GM12878 (cell line): ENCODE results near the gene MMP7. TPM values are rescaled to one million over a fixed set of nuclear protein-coding genes. Genes with fewer than 3 reads are reported as not detected.

ENCODE experiments used
- BHLHE40 ChIP-seq, 2 experiments: fragments of 450-650 bp in 1 of 2; IDR thresholded peaks; 2 replicates each; pipeline ENCODE4 v1.6.1; 2011 to 2017; ENCODE audit warnings: low read depth in 2 of 2, borderline replicate concordance in 1 of 2, improper control_type of control experiment in 1 of 2, low read length in 1 of 2, mild to moderate bottlenecking in 1 of 2
- CBFB ChIP-seq: IDR thresholded peaks from 2 replicates; pipeline ENCODE4 v1.6.1; 2016; ENCODE audit warnings: antibody characterized with exemption, low read depth
- CHD4 ChIP-seq: fragments of 200-600 bp; sonication (generic); IDR thresholded peaks from 2 replicates; pipeline ENCODE4 v1.6.1; 2016; ENCODE audit warnings: mild to moderate bottlenecking
- DPF2 ChIP-seq: fragments of 450-650 bp; IDR thresholded peaks from 2 replicates; pipeline ENCODE4 v1.6.1; 2017; ENCODE audit warnings: mild to moderate bottlenecking
- GATAD2B ChIP-seq: fragments of 450-650 bp; conservative IDR thresholded peaks from 2 replicates; pipeline ENCODE4 v1.6.1; 2017; ENCODE audit warnings: low read depth, mild to moderate bottlenecking, moderate library complexity
- HDAC6 ChIP-seq: fragments of 200-600 bp; sonication (generic); IDR thresholded peaks from one replicate; pipeline ENCODE4 v1.8.0; 2017; ENCODE audit warnings: antibody characterized with exemption; ENCODE audit not compliant: unreplicated experiment
- IRF4 ChIP-seq: IDR thresholded peaks from 2 replicates; pipeline ENCODE4 v1.6.1; 2011; ENCODE audit warnings: low read depth, low read length
- JUNB ChIP-seq: IDR thresholded peaks from 2 replicates; pipeline ENCODE4 v1.6.1; 2016; ENCODE audit warnings: antibody characterized with exemption, mild to moderate bottlenecking
- POLR2A ChIP-seq: IDR thresholded peaks from 2 replicates; pipeline ENCODE4 v1.6.1; 2011; ENCODE audit warnings: low read depth, mild to moderate bottlenecking, low read length
- POLR2AphosphoS5 ChIP-seq: IDR thresholded peaks from 2 replicates; pipeline ENCODE4 v1.6.1; 2011; ENCODE audit warnings: mild to moderate bottlenecking, low read length, inconsistent platforms
- RBBP5 ChIP-seq: fragments of 200-600 bp; sonication (generic); conservative IDR thresholded peaks from 2 replicates; pipeline ENCODE4 v1.6.1; 2016
- SIN3A ChIP-seq: IDR thresholded peaks from 2 replicates; pipeline ENCODE4 v1.6.1; 2012; ENCODE audit warnings: low read depth, low read length, improper control_type of control experiment
- SREBF1 ChIP-seq: IDR thresholded peaks from 2 replicates; pipeline ENCODE4 v1.6.1; 2012; ENCODE audit warnings: mild to moderate bottlenecking, low read length
- SUPT20H ChIP-seq: IDR thresholded peaks from 2 replicates; pipeline ENCODE4 v1.6.1; 2011; ENCODE audit warnings: low read depth, mild to moderate bottlenecking, low read length, moderate library complexity, borderline replicate concordance; ENCODE audit not compliant: control insufficient read depth
- polyA plus RNA-seq, 11 experiments: library from polyadenylated mRNA; depleted of rRNA in 4 of 11; unstranded in 6 of 11; stranded (reverse) in 5 of 11; fragments of >200 nt; fragmentation: Nextera tagmentation in 4 of 11; fragmentation: Illumina TruSeq in 1 of 11; extraction: Ambion mirVana in 4 of 11; extraction: Trizol in 1 of 11; gene quantifications; 1 replicate in 1 of 11; 2 replicates in 10 of 11; pipeline versions ENCODE4 v1.2.1 to v1.2.3, GENCODE V29; 2011 to 2016; ENCODE audit warnings: inconsistent platforms in 2 of 11, missing spikeins in 2 of 11, low read depth in 1 of 11
- total RNA-seq, 4 experiments: library from RNA; depleted of rRNA in 3 of 4; stranded (reverse); fragments of >200 nt in 3 of 4; fragmentation: Illumina TruSeq in 1 of 4; extraction: Trizol in 1 of 4; gene quantifications; 2 replicates each; pipeline versions ENCODE4 v1.2.1 to v1.2.3, GENCODE V29; 2013 to 2021
- TF ChIP-seq, protein P1 (sequence below): fragments of 450-650 bp; IDR thresholded peaks from 2 replicates; pipeline ENCODE4 v1.6.1; 2017; ENCODE audit warnings: low read depth, mild to moderate bottlenecking, moderate library complexity
- TF ChIP-seq, protein P2 (sequence below): fragments of 450-650 bp; IDR thresholded peaks from 2 replicates; pipeline ENCODE4 v1.6.1; 2017; ENCODE audit warnings: mild to moderate bottlenecking, moderate library complexity
- TF ChIP-seq, protein P3 (sequence below): fragments of 450-650 bp; IDR thresholded peaks from 2 replicates; pipeline ENCODE4 v1.6.1; 2017; ENCODE audit warnings: mild to moderate bottlenecking
- TF ChIP-seq, protein P4 (sequence below): IDR thresholded peaks from 2 replicates; pipeline ENCODE4 v1.6.1; 2012; ENCODE audit warnings: improper control_type of control experiment, low read depth, low read length; ENCODE audit not compliant: insufficient replicate concordance

MMP7 gene
- total and polyA plus RNA-seq, 10 of the 15 experiments (the other 5 are each of a cell fraction or from before 2014, with no cell fraction given) = 0.63 to 18.0 (median 1.1) TPM

DNA sequence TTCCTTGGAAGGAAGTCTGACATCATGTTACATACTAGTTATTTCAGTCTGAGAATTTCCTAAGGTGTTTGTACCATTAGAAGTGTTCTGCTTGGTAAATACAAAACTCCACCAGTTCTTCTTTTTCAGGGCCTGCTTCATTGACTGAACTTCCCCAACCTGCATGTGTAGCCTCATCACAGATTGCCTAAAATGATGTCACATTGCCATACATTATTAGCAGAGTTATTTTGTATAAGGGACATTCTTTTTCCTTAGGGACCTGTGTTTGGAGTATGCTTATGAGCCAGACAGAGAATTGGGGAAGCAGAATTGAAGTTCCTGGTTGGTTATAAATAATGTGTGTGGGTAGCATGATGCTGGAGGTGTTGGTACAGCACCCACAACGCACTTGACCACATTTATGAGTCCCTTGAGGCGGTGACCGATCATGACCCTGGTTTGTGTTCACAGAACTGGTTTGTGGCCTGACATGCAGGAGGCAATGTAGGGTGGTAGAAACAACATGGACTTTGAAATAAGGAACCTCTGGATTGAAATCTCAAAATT, 16.4 kb upstream of the MMP7 start (continued):
- TF ChIP-seq, protein P1, sequence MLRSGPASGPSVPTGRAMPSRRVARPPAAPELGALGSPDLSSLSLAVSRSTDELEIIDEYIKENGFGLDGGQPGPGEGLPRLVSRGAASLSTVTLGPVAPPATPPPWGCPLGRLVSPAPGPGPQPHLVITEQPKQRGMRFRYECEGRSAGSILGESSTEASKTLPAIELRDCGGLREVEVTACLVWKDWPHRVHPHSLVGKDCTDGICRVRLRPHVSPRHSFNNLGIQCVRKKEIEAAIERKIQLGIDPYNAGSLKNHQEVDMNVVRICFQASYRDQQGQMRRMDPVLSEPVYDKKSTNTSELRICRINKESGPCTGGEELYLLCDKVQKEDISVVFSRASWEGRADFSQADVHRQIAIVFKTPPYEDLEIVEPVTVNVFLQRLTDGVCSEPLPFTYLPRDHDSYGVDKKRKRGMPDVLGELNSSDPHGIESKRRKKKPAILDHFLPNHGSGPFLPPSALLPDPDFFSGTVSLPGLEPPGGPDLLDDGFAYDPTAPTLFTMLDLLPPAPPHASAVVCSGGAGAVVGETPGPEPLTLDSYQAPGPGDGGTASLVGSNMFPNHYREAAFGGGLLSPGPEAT = peak; percentile 96
- TF ChIP-seq IRF4 = peak; percentile 9; the same call in 1 of the 2 replicates
- TF ChIP-seq, protein P2, sequence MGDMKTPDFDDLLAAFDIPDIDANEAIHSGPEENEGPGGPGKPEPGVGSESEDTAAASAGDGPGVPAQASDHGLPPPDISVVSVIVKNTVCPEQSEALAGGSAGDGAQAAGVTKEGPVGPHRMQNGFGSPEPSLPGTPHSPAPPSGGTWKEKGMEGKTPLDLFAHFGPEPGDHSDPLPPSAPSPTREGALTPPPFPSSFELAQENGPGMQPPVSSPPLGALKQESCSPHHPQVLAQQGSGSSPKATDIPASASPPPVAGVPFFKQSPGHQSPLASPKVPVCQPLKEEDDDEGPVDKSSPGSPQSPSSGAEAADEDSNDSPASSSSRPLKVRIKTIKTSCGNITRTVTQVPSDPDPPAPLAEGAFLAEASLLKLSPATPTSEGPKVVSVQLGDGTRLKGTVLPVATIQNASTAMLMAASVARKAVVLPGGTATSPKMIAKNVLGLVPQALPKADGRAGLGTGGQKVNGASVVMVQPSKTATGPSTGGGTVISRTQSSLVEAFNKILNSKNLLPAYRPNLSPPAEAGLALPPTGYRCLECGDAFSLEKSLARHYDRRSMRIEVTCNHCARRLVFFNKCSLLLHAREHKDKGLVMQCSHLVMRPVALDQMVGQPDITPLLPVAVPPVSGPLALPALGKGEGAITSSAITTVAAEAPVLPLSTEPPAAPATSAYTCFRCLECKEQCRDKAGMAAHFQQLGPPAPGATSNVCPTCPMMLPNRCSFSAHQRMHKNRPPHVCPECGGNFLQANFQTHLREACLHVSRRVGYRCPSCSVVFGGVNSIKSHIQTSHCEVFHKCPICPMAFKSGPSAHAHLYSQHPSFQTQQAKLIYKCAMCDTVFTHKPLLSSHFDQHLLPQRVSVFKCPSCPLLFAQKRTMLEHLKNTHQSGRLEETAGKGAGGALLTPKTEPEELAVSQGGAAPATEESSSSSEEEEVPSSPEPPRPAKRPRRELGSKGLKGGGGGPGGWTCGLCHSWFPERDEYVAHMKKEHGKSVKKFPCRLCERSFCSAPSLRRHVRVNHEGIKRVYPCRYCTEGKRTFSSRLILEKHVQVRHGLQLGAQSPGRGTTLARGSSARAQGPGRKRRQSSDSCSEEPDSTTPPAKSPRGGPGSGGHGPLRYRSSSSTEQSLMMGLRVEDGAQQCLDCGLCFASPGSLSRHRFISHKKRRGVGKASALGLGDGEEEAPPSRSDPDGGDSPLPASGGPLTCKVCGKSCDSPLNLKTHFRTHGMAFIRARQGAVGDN = peak; percentile 76
- no peak for TF ChIP-seq RBBP5
- TF ChIP-seq POLR2A = no peak
- TF ChIP-seq, protein P3, sequence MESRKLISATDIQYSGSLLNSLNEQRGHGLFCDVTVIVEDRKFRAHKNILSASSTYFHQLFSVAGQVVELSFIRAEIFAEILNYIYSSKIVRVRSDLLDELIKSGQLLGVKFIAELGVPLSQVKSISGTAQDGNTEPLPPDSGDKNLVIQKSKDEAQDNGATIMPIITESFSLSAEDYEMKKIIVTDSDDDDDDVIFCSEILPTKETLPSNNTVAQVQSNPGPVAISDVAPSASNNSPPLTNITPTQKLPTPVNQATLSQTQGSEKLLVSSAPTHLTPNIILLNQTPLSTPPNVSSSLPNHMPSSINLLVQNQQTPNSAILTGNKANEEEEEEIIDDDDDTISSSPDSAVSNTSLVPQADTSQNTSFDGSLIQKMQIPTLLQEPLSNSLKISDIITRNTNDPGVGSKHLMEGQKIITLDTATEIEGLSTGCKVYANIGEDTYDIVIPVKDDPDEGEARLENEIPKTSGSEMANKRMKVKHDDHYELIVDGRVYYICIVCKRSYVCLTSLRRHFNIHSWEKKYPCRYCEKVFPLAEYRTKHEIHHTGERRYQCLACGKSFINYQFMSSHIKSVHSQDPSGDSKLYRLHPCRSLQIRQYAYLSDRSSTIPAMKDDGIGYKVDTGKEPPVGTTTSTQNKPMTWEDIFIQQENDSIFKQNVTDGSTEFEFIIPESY = no peak
- TF ChIP-seq JUNB = peak; percentile 80
- TF ChIP-seq GATAD2B = peak; percentile 96
- TF ChIP-seq POLR2AphosphoS5 = no peak
- TF ChIP-seq CHD4 = no peak
- no peak for TF ChIP-seq HDAC6
- TF ChIP-seq SREBF1 = no peak
- TF ChIP-seq SUPT20H = no peak
- TF ChIP-seq CBFB = peak; percentile 90
- TF ChIP-seq, protein P4, sequence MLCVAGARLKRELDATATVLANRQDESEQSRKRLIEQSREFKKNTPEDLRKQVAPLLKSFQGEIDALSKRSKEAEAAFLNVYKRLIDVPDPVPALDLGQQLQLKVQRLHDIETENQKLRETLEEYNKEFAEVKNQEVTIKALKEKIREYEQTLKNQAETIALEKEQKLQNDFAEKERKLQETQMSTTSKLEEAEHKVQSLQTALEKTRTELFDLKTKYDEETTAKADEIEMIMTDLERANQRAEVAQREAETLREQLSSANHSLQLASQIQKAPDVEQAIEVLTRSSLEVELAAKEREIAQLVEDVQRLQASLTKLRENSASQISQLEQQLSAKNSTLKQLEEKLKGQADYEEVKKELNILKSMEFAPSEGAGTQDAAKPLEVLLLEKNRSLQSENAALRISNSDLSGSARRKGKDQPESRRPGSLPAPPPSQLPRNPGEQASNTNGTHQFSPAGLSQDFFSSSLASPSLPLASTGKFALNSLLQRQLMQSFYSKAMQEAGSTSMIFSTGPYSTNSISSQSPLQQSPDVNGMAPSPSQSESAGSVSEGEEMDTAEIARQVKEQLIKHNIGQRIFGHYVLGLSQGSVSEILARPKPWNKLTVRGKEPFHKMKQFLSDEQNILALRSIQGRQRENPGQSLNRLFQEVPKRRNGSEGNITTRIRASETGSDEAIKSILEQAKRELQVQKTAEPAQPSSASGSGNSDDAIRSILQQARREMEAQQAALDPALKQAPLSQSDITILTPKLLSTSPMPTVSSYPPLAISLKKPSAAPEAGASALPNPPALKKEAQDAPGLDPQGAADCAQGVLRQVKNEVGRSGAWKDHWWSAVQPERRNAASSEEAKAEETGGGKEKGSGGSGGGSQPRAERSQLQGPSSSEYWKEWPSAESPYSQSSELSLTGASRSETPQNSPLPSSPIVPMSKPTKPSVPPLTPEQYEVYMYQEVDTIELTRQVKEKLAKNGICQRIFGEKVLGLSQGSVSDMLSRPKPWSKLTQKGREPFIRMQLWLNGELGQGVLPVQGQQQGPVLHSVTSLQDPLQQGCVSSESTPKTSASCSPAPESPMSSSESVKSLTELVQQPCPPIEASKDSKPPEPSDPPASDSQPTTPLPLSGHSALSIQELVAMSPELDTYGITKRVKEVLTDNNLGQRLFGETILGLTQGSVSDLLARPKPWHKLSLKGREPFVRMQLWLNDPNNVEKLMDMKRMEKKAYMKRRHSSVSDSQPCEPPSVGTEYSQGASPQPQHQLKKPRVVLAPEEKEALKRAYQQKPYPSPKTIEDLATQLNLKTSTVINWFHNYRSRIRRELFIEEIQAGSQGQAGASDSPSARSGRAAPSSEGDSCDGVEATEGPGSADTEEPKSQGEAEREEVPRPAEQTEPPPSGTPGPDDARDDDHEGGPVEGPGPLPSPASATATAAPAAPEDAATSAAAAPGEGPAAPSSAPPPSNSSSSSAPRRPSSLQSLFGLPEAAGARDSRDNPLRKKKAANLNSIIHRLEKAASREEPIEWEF = peak; percentile 46
- TF ChIP-seq DPF2 = peak; percentile 98
- TF ChIP-seq BHLHE40 (IDR thresholded peaks at IDR 0.05; ENCODE audit: borderline replicate concordance in 1 of 2, low read depth in 2 of 2, low read length in 1 of 2) = peak; percentile 74 to 85
- no peak for TF ChIP-seq SIN3A
